Articular chondrocyte of knee joint (primary cell): Measurements from ENCODE around the gene ALPK3. TPM values are rescaled to one million over a fixed set of nuclear protein-coding genes. Genes with fewer than 3 reads are reported as not detected.

Experiments used
- small RNA-seq: library from RNA; depleted of rRNA; stranded (forward); fragments of <200 nt; gene quantifications from one replicate; pipeline ENCODE3, GENCODE V24; 2012
- total RNA-seq: library from RNA; depleted of rRNA; stranded (reverse); fragments of >200 nt; gene quantifications from 2 replicates; pipeline ENCODE4 v1.2.3, GENCODE V29; 2012

Gene ALPK3
- 0.78 and 2.8 TPM in 2 replicates for total RNA-seq

GRCh38 chr15:84816694-84817465 is at the start of gene ALPK3:
ALPK3 (plus strand) TSS chr15:84817356; CDS start chr15:84817453, 97 bp downstream.

GRCh38 chr15:84883916-84884781 is 67.0 kb downstream of the ALPK3 start, which contains the start of gene SLC28A1:
SLC28A1 (plus strand) TSS chr15:84884662; CDS start chr15:84887761, 3,099 bp downstream.

Small RNA genes within 50 kb of the gene (small RNA-seq; reads per million reads assigned to genes)
- not detected for gene RF00402

Other genes starting within 250 kb of the ALPK3 start
- 7.4 and 8.6 TPM in 2 replicates for gene ZSCAN2, start 216.3 kb upstream of the ALPK3 start, total RNA-seq
- 26.6 and 28.4 TPM in 2 replicates for gene WDR73, start 163.1 kb upstream of the ALPK3 start, total RNA-seq
- gene NMB, start 159.2 kb upstream of the ALPK3 start, total RNA-seq, result 2.9 and 5.8 TPM in 2 replicates
- gene SEC11A, start 101.2 kb upstream of the ALPK3 start, total RNA-seq, result 286 and 302 TPM in 2 replicates
- 12.5 and 12.7 TPM in 2 replicates for gene ZNF592, start 68.8 kb upstream of the ALPK3 start, total RNA-seq
- gene SLC28A1, start 67.3 kb downstream of the ALPK3 start, total RNA-seq, result not detected in 2 replicates
- gene PDE8A, start 164.5 kb downstream of the ALPK3 start, total RNA-seq, result 34.3 and 36.3 TPM in 2 replicates